Central memory CD4-positive, alpha-beta T cell (primary cell): Measurements from ENCODE around the gene BEX2.
"Not testable (repeated sequence)": the region's sequence is repeated elsewhere in the genome, so short reads cannot be mapped to it uniquely, and the experiment has no call there.

Experiments used
- DNase-seq: peaks from one replicate; pipeline ENCODE4 v3.0.0; 2022
- total RNA-seq, 3 experiments: gene quantifications; one replicate each; lab custom pipeline; 2026; lab: John Stamatoyannopoulos, UW

BEX2 gene
- 14.8 to 31.1 (median 26.7) reads per million in 3 experiments for total RNA-seq

GRCh38 chrX:103310555-103311398 lies at the start of gene BEX2:
TSS of gene BEX2 (minus strand) at chrX:103310990. CDS start at chrX:103309976, 1,014 bp downstream.
- DNase-seq: peak; percentile 80

GRCh38 chrX:103360092-103360491 lies 49.3 kb upstream of the BEX2 start:
- no peak for DNase-seq

DNA sequence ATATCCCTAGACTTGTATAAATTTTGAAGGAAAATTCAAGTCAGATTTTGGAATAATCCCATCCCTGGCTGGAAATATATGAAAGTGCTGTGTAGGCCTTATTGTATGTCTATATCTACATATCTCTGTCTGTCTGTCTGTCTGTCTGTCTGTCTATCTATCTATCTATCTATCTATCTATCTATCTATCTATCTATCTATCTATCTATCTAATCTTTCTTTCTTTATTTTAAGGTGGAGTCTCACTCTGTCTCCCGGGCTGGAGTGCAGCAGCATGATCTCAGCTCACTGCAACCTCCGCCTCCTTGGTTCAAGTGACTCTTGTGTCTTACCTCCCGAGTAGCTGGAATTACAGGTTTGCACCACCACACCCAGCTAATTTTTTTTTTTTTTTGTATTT lies 48.8 kb upstream of the BEX2 start:
- DNase-seq: not testable (repeated sequence)

DNA sequence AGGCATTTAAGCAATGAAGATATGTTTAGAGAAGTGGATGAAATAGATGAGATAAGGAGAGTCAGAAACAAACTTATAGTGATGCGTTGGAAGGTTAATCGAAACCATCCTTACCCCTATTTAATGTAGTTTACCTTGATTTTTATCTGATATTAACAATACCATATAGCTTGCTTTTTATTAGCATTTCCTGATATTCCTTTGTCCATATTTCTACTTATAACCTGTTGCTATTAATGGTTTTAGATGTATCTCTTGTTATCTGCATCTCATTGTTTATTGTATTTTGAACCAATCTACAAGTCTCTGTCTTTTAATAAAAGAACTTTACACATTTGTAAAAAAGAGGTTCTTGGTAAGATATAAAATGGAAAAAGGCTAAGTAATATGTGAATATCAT lies 47.1 kb upstream of the BEX2 start:
- DNase-seq: no peak

GRCh38 chrX:103356858-103357257 lies 46.1 kb upstream of the BEX2 start:
- no peak for DNase-seq

DNA sequence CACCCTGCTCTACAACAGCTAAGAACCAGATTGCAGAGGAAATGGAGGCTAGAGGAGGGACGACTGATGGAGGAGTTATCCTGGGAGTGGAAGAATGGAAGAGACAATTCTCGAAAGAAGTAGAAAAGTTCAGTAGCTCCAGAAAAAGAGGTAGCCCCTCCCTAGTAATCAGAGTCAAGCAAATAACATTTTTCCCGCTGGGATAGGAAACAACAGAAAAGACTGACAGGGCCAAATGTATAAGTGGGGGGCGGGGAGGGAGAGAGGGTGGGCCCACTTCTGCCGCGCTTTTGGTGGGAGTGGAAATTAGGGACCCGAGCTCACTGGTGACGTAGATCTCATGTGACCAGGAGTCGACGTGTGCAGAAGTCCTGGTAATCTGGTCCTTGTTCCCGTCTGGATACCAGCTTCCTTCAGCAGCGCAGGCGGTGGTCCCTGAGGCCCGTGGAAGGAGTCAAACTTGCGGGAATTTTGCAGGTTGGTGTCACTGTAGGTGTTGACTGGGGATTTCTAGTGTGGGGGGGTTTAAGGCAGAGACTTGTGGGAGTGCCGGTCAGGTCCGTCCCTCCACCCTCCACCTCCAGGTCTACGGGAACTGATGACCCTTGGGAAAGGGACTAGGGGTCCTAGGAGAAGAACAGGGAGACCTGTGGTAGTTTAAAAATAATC lies 45.5 kb upstream of the BEX2 start, which contains the start of gene TCEAL9:
Gene TCEAL9 (plus strand): TSS at position 377 of the 669 bp plus-strand sequence. CDS start 1,179 bp downstream, outside the sequence.
- no peak for DNase-seq

- no peak for DNase-seq
Measured at GRCh38 chrX:103347682-103348397, 37.0 kb upstream of the BEX2 start.

DNA sequence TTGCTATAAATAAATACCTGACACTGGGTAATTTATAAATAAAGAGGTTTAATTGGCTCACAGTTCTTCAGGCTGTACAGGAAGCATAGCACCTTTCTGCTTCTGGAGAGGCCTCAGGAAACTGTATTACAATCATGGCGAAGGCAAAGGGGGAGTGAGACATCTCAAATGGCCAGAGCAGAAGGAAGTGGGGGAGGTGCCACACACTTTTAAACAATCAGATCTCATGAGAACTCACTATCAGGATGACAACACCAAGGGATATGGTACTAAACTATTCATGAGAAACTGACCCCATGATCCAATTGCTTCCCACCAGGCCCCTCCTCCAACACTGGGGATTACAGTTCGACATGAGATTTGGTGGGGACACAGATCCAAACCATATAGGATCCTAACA lies 33.8 kb upstream of the BEX2 start:
- DNase-seq: no peak

DNA sequence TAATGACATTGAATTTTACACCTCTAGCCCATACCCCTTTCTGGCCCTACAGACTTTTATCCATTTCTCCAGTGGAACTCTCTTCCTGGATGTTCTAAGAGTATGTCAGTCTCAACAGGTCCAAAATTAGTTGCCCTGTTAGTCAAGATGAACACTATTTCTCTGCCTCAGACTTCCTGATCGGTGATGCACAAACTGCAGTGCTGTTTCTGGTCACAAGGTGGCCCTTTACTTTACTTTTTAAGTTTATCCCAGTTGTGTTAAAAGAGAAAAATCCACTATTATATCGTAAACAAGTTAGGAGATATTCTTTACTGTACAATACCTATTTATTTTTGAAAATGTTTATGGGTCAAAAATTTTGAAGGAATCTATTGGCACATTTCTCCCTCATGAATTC lies 32.3 kb upstream of the BEX2 start:
- peak; percentile 21 for DNase-seq

DNA sequence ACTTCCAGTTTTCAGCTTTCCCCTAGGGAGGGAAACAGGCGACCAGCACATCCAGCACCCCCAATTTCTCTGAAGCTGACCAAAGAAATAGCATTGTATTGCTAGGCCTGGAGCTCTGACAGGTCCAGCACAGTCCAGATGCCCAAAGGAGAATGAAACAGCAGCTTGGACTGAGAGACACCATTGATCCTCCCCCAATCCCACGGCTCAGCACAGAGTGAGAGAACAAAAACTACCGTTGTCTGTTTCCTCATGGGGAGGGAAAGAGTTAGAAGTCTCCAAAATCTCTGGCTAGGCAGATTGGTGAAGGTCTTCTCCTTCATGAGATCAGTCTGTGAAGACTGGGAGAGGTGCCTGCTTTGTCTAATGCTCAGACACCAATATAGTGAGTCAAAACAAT lies 27.9 kb upstream of the BEX2 start:
- DNase-seq: no peak

DNA sequence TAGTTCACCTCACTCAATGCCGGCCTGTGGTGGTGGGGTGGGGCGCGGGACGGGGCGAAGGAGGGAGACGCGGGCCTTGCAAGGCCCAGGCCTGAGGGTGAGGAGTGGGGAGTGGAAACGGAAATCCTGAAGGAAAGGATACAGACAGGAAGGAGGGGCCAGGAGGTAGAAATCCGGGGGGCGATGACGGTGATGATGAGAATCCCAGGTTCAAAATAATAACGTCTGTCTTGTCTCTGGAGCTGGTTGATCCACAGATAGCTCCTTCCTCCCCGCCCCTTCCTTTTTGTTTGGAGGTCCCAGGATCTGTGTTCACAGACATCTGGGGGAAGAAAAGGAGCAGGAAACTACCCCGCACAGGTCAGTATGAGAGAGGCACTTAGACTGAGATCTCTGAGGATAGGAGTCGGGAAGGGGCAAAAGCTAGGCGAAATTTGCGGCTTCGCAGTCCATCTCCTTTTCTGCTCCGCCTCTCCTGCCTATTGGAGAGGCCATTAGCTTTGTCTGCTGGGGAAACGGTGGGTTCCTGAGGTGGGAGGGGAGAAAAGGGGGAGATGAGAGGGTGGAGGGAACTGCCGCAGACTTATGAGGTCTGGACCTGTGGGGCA lies 20.0 kb upstream of the BEX2 start:
- DNase-seq: no peak

- no peak for DNase-seq
Measured at GRCh38 chrX:103329991-103330390, 19.2 kb upstream of the BEX2 start, which contains the start of gene TCEAL7. TSS of gene TCEAL7 (plus strand) at chrX:103330239. CDS start at chrX:103331404, 1,165 bp downstream.

DNA sequence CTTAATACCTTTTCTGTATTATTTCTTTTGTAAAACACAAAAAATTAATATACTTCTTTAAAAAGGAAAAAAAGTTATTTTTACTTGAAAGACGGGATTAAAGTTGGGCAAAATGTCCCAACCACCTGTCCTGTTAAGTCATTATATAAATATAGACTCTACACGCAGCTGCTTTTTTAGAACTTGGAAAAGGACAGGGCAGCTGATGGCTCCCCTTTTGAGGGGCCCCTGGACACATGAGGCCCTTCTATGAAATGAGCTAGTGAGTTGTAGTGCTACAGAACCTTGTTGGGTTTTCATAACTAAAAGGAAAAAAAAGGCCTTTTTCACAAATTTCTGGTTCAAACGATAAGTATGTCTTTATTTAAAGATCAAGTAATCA lies 600 bp upstream of the BEX2 start:
- DNase-seq: no peak

GRCh38 chrX:103309860-103310554 lies 783 bp downstream of the BEX2 start:
- no peak for DNase-seq

- DNase-seq: not testable (repeated sequence)
Measured at GRCh38 chrX:103305666-103306065, 5.1 kb downstream of the BEX2 start.

GRCh38 chrX:103304705-103305104 lies 6.1 kb downstream of the BEX2 start:
- DNase-seq: no peak

- DNase-seq: no peak
Measured at GRCh38 chrX:103293118-103293517, 17.7 kb downstream of the BEX2 start.

DNA sequence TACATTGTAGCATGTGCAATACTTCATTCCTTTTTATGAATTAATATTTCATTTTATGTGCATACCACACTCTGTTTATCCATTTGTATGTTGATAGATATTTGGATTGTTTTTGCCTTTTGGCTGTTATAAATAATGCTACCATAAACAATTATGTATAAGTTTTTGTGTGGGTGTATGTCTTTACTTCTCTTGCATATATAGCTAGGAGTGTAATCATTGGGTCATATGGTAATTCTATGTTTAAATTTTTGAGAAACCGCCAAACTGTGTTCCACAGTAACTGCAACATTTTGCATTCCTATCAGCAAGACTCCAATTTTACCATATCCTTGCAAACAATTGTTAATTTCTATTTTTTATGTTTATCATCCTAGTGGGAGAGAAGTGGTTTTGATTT lies 31.2 kb downstream of the BEX2 start:
- DNase-seq: no peak

DNA sequence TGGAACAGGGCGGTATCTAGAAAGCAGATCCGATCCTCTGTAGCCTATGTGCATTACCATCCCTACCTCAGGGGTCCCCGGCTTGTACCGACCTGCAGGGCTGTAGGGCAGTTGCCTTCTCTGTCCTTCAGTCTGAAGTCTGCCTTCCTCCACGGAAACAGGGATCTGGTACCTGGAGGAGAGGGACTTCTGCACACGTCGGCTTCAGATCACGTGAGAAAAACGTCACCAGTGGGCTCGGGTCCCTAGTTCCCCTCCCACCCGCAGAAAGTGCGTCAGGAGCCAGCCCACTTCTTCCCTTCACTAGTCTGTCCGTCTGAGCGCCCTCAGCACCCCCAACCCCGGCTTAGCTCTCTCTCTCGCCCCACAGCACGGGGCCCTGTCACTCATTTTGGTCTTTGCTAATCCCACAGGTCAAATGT lies 34.2 kb downstream of the BEX2 start, which contains the start of gene TCEAL5:
Gene TCEAL5 (minus strand): TSS at position 170 of the 422 bp plus-strand sequence. CDS start 2,187 bp downstream, outside the sequence.
- no peak for DNase-seq

DNA sequence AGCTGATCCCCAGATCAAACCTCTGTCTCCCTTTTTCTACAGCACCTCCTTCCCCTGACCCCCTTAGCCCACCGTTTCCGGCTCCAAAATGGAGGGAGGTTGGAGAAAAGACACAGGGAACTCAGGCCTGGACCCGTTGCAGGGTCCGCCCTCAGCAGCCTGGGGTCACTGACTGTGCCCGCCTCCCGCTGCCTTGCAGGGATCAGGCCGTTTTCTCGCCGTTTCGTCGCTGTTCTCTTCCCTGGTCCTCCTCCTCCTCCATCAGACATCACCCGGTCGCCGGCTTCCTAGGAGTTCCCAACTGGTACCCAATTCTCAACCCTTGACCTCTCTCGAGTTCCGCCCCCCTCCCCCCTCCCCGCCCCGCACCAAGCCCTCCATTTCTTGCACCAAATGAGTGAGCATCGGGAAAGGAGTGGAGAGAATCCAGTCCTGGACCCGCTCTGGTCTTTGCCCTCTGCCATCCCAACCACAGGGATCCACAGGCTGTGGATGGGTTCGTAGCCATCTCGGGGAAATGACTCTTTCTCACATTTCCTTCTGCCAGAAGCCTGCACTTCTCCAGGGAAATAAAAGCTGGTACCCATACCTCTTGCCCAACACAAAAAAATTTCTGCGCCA lies 34.7 kb downstream of the BEX2 start:
- no peak for DNase-seq

- DNase-seq: no peak
Measured at GRCh38 chrX:103274284-103274683, 36.5 kb downstream of the BEX2 start.
